ENCODE measurements around the gene EN2.

EN2 gene

GRCh38 chr7:155428171-155428834, 29.6 kb upstream of the EN2 start:
- no peak overlapping the region for H3K27ac ChIP-seq (ENCODE audit: low read depth, low read length)
- H3K4me1 ChIP-seq (ENCODE audit: insufficient read depth, low read length), result no peaks in the 10 kb centered on the region
- no peaks in the 10 kb centered on the region for H3K9me3 ChIP-seq (ENCODE audit: low read length)
- no peak overlapping the region for H3K4me3 ChIP-seq (ENCODE audit: low read depth in 1 of 2, low read length in 2 of 2)
- no peak overlapping the region for H3K9ac ChIP-seq (ENCODE audit: low read length)
- peaks cover 0 to 11% of the 10 kb centered on the region in 2 donors for H3K27me3 ChIP-seq (ENCODE audit: control insufficient read depth in 1 of 2, insufficient read depth in 2 of 2, low read length in 2 of 2)
- no peaks in the 10 kb centered on the region for H3K36me3 ChIP-seq (ENCODE audit: insufficient read depth, low read length)

- no peak overlapping the region for H3K4me3 ChIP-seq (ENCODE audit: low read depth in 1 of 2, low read length in 2 of 2)
- no peaks in the 10 kb centered on the region for H3K36me3 ChIP-seq (ENCODE audit: insufficient read depth, low read length)
- H3K27me3 ChIP-seq (ENCODE audit: control insufficient read depth in 1 of 2, insufficient read depth in 2 of 2, low read length in 2 of 2), result peaks cover 0 to 7% of the 10 kb centered on the region in 2 donors
- H3K9ac ChIP-seq (ENCODE audit: low read length), result no peak overlapping the region
- H3K27ac ChIP-seq (ENCODE audit: low read depth, low read length), result no peak overlapping the region
- H3K9me3 ChIP-seq (ENCODE audit: low read length), result no peaks in the 10 kb centered on the region
- no peaks in the 10 kb centered on the region for H3K4me1 ChIP-seq (ENCODE audit: insufficient read depth, low read length)
Observed at GRCh38 chr7:155429651-155430050, 28.3 kb upstream of the EN2 start.

GRCh38 chr7:155430606-155431005, 27.3 kb upstream of the EN2 start:
- no peak overlapping the region for H3K4me3 ChIP-seq (ENCODE audit: low read depth in 1 of 2, low read length in 2 of 2)
- H3K9me3 ChIP-seq (ENCODE audit: low read length), result no peaks in the 10 kb centered on the region
- H3K27ac ChIP-seq (ENCODE audit: low read depth, low read length), result no peak overlapping the region
- no peak overlapping the region for H3K9ac ChIP-seq (ENCODE audit: low read length)
- H3K27me3 ChIP-seq (ENCODE audit: control insufficient read depth in 1 of 2, insufficient read depth in 2 of 2, low read length in 2 of 2), result peaks cover 0 to 7% of the 10 kb centered on the region in 2 donors
- no peaks in the 10 kb centered on the region for H3K36me3 ChIP-seq (ENCODE audit: insufficient read depth, low read length)
- H3K4me1 ChIP-seq (ENCODE audit: insufficient read depth, low read length), result no peaks in the 10 kb centered on the region

- H3K4me3 ChIP-seq (ENCODE audit: low read depth in 1 of 2, low read length in 2 of 2), result no peak overlapping the region
- peaks cover 0 to 7% of the 10 kb centered on the region in 2 donors for H3K27me3 ChIP-seq (ENCODE audit: control insufficient read depth in 1 of 2, insufficient read depth in 2 of 2, low read length in 2 of 2)
- H3K9me3 ChIP-seq (ENCODE audit: low read length), result no peaks in the 10 kb centered on the region
- H3K36me3 ChIP-seq (ENCODE audit: insufficient read depth, low read length), result no peaks in the 10 kb centered on the region
- H3K9ac ChIP-seq (ENCODE audit: low read length), result no peak overlapping the region
- H3K27ac ChIP-seq (ENCODE audit: low read depth, low read length), result no peak overlapping the region
- no peaks in the 10 kb centered on the region for H3K4me1 ChIP-seq (ENCODE audit: insufficient read depth, low read length)
Observed at GRCh38 chr7:155431231-155431630, 26.7 kb upstream of the EN2 start.

- no peak overlapping the region for H3K9ac ChIP-seq (ENCODE audit: low read length)
- no peaks in the 10 kb centered on the region for H3K9me3 ChIP-seq (ENCODE audit: low read length)
- H3K36me3 ChIP-seq (ENCODE audit: insufficient read depth, low read length), result no peaks in the 10 kb centered on the region
- peaks cover 0 to 7% of the 10 kb centered on the region in 2 donors for H3K27me3 ChIP-seq (ENCODE audit: control insufficient read depth in 1 of 2, insufficient read depth in 2 of 2, low read length in 2 of 2)
- no peak overlapping the region for H3K4me3 ChIP-seq (ENCODE audit: low read depth in 1 of 2, low read length in 2 of 2)
- no peak overlapping the region for H3K27ac ChIP-seq (ENCODE audit: low read depth, low read length)
- H3K4me1 ChIP-seq (ENCODE audit: insufficient read depth, low read length), result no peaks in the 10 kb centered on the region
Observed at GRCh38 chr7:155431711-155432110, 26.2 kb upstream of the EN2 start.

GRCh38 chr7:155435110-155435509, 22.8 kb upstream of the EN2 start:
- Histone ChIP-seq H3K9me3 (ENCODE audit: low read length) (no peaks in the 10 kb centered on the region), H3K36me3 (ENCODE audit: insufficient read depth, low read length) (no peaks in the 10 kb centered on the region), H3K27ac (ENCODE audit: low read depth, low read length) (no peak overlapping the region), H3K4me3 (ENCODE audit: low read depth in 1 of 2, low read length in 2 of 2) (no peak overlapping the region), H3K27me3 (ENCODE audit: control insufficient read depth in 1 of 2, insufficient read depth in 2 of 2, low read length in 2 of 2) (peaks cover 6 to 31% of the 10 kb centered on the region in 2 donors), H3K9ac (ENCODE audit: low read length) (no peak overlapping the region), H3K4me1 (ENCODE audit: insufficient read depth, low read length) (no peaks in the 10 kb centered on the region)

GRCh38 chr7:155437836-155438235, 20.1 kb upstream of the EN2 start:
- H3K9me3 ChIP-seq (ENCODE audit: low read length), result no peaks in the 10 kb centered on the region
- H3K27me3 ChIP-seq (ENCODE audit: control insufficient read depth in 1 of 2, insufficient read depth in 2 of 2, low read length in 2 of 2), result peaks cover 6 to 23% of the 10 kb centered on the region in 2 donors
- H3K27ac ChIP-seq (ENCODE audit: low read depth, low read length), result no peak overlapping the region
- H3K4me3 ChIP-seq (ENCODE audit: low read depth in 1 of 2, low read length in 2 of 2), result no peak overlapping the region
- H3K9ac ChIP-seq (ENCODE audit: low read length), result no peak overlapping the region
- H3K4me1 ChIP-seq (ENCODE audit: insufficient read depth, low read length), result no peaks in the 10 kb centered on the region
- no peaks in the 10 kb centered on the region for H3K36me3 ChIP-seq (ENCODE audit: insufficient read depth, low read length)

- peaks cover 6 to 23% of the 10 kb centered on the region in 2 donors for H3K27me3 ChIP-seq (ENCODE audit: control insufficient read depth in 1 of 2, insufficient read depth in 2 of 2, low read length in 2 of 2)
- H3K27ac ChIP-seq (ENCODE audit: low read depth, low read length), result no peak overlapping the region
- H3K4me1 ChIP-seq (ENCODE audit: insufficient read depth, low read length), result no peaks in the 10 kb centered on the region
- H3K9ac ChIP-seq (ENCODE audit: low read length), result no peak overlapping the region
- H3K4me3 ChIP-seq (ENCODE audit: low read depth in 1 of 2, low read length in 2 of 2), result no peak overlapping the region
- no peaks in the 10 kb centered on the region for H3K9me3 ChIP-seq (ENCODE audit: low read length)
- H3K36me3 ChIP-seq (ENCODE audit: insufficient read depth, low read length), result no peaks in the 10 kb centered on the region
Observed at GRCh38 chr7:155438777-155439176, 19.2 kb upstream of the EN2 start.

GRCh38 chr7:155439311-155440017, 18.5 kb upstream of the EN2 start:
- H3K27ac ChIP-seq (ENCODE audit: low read depth, low read length), result no peak overlapping the region
- H3K4me3 ChIP-seq (ENCODE audit: low read depth in 1 of 2, low read length in 2 of 2), result no peak overlapping the region
- no peaks in the 10 kb centered on the region for H3K36me3 ChIP-seq (ENCODE audit: insufficient read depth, low read length)
- no peaks in the 10 kb centered on the region for H3K4me1 ChIP-seq (ENCODE audit: insufficient read depth, low read length)
- no peak overlapping the region for H3K9ac ChIP-seq (ENCODE audit: low read length)
- H3K9me3 ChIP-seq (ENCODE audit: low read length), result no peaks in the 10 kb centered on the region
- H3K27me3 ChIP-seq (ENCODE audit: control insufficient read depth in 1 of 2, insufficient read depth in 2 of 2, low read length in 2 of 2), result peaks cover 6 to 23% of the 10 kb centered on the region in 2 donors

GRCh38 chr7:155440018-155440410, 17.9 kb upstream of the EN2 start:
- Histone ChIP-seq H3K9me3 (ENCODE audit: low read length) (no peaks in the 10 kb centered on the region), H3K36me3 (ENCODE audit: insufficient read depth, low read length) (no peaks in the 10 kb centered on the region), H3K27me3 (ENCODE audit: control insufficient read depth in 1 of 2, insufficient read depth in 2 of 2, low read length in 2 of 2) (peaks cover 6 to 23% of the 10 kb centered on the region in 2 donors), H3K9ac (ENCODE audit: low read length) (no peak overlapping the region), H3K4me1 (ENCODE audit: insufficient read depth, low read length) (no peaks in the 10 kb centered on the region), H3K4me3 (ENCODE audit: low read depth in 1 of 2, low read length in 2 of 2) (no peak overlapping the region), H3K27ac (ENCODE audit: low read depth, low read length) (no peak overlapping the region)

GRCh38 chr7:155441856-155442255, 16.1 kb upstream of the EN2 start:
- Histone ChIP-seq H3K4me3 (ENCODE audit: low read depth in 1 of 2, low read length in 2 of 2) (no peak overlapping the region), H3K27me3 (ENCODE audit: control insufficient read depth in 1 of 2, insufficient read depth in 2 of 2, low read length in 2 of 2) (peaks cover 6 to 23% of the 10 kb centered on the region in 2 donors), H3K9ac (ENCODE audit: low read length) (no peak overlapping the region), H3K9me3 (ENCODE audit: low read length) (no peaks in the 10 kb centered on the region), H3K27ac (ENCODE audit: low read depth, low read length) (no peak overlapping the region), H3K36me3 (ENCODE audit: insufficient read depth, low read length) (no peaks in the 10 kb centered on the region), H3K4me1 (ENCODE audit: insufficient read depth, low read length) (no peaks in the 10 kb centered on the region)

- H3K27ac ChIP-seq (ENCODE audit: low read depth, low read length), result no peak overlapping the region
- H3K4me3 ChIP-seq (ENCODE audit: low read depth in 1 of 2, low read length in 2 of 2), result no peak overlapping the region
- no peaks in the 10 kb centered on the region for H3K9me3 ChIP-seq (ENCODE audit: low read length)
- no peaks in the 10 kb centered on the region for H3K4me1 ChIP-seq (ENCODE audit: insufficient read depth, low read length)
- H3K27me3 ChIP-seq (ENCODE audit: control insufficient read depth in 1 of 2, insufficient read depth in 2 of 2, low read length in 2 of 2), result peaks cover 16 to 28% of the 10 kb centered on the region in 2 donors
- H3K9ac ChIP-seq (ENCODE audit: low read length), result no peak overlapping the region
- no peaks in the 10 kb centered on the region for H3K36me3 ChIP-seq (ENCODE audit: insufficient read depth, low read length)
Observed at GRCh38 chr7:155444746-155445145, 13.2 kb upstream of the EN2 start.

All from muscle layer of colon (tissue), 2 donors.